DOHH2 (cell line): ENCODE results near the gene ZFYVE1.
"Not testable (repeated sequence)": the region's sequence is repeated elsewhere in the genome, so short reads cannot be mapped to it uniquely, and the experiment has no call there.

Experiments used
- H3F3A ChIP-seq: fragments of 200-600 bp; sonication (generic), shearing (Covaris generic); 2 replicates; pipeline ENCODE4 v1.6.0; 2016; ENCODE audit warnings: antibody characterized with exemption, mild to moderate bottlenecking; ENCODE audit not compliant: control insufficient read depth, insufficient read depth
- H3K27ac ChIP-seq: fragments of 200-600 bp; sonication (generic); 2 replicates; pipeline ENCODE4 v1.5.1; 2014; ENCODE audit warnings: low read depth, mild to moderate bottlenecking, low read length, moderate library complexity
- H3K27me3 ChIP-seq: fragments of 200-600 bp; sonication (generic); 2 replicates; pipeline ENCODE4 v1.6.1; 2014; ENCODE audit warnings: mild to moderate bottlenecking, low read length, mixed read lengths; ENCODE audit not compliant: control insufficient read depth
- H3K36me3 ChIP-seq: fragments of 200-600 bp; sonication (generic); 2 replicates; pipeline ENCODE4 v1.6.1; 2014; ENCODE audit warnings: mild to moderate bottlenecking, low read length, moderate library complexity, mixed read lengths; ENCODE audit not compliant: control insufficient read depth
- H3K4me1 ChIP-seq: fragments of 200-600 bp; sonication (generic); 2 replicates; pipeline ENCODE4 v1.6.1; 2014; ENCODE audit warnings: mild to moderate bottlenecking, low read length, mixed read lengths; ENCODE audit not compliant: control insufficient read depth
- H3K4me2 ChIP-seq: fragments of 200-600 bp; sonication (generic); 2 replicates; pipeline ENCODE4 v1.6.0; 2014; ENCODE audit warnings: mild to moderate bottlenecking, low read length, moderate library complexity
- H3K4me3 ChIP-seq: fragments of 200-600 bp; sonication (generic); 2 replicates; pipeline ENCODE4 v1.5.1; 2014; ENCODE audit warnings: mild to moderate bottlenecking, low read length, mixed read lengths
- H3K79me2 ChIP-seq: fragments of 200-600 bp; sonication (generic); 2 replicates; pipeline ENCODE4 v1.6.1; 2014; ENCODE audit warnings: mild to moderate bottlenecking, low read length, mixed read lengths; ENCODE audit not compliant: control insufficient read depth
- H3K9me2 ChIP-seq: fragments of 200-600 bp; sonication (generic); replicated peaks from 2 replicates; pipeline ENCODE4 v1.6.1; 2014; ENCODE audit warnings: mild to moderate bottlenecking, low read length, mixed read lengths; ENCODE audit not compliant: control insufficient read depth
- H3K9me3 ChIP-seq: fragments of 200-600 bp; sonication (generic); 2 replicates; pipeline ENCODE4 v1.6.1; 2014; ENCODE audit warnings: antibody characterized with exemption, low read length, mixed read lengths; ENCODE audit not compliant: control insufficient read depth, insufficient read depth
- H4K20me1 ChIP-seq: fragments of 200-600 bp; sonication (generic); 2 replicates; pipeline ENCODE4 v1.6.0; 2014; ENCODE audit warnings: low read depth, mild to moderate bottlenecking, antibody characterized with exemption, low read length, moderate library complexity; ENCODE audit not compliant: control insufficient read depth, insufficient read depth
- CTCF ChIP-seq: fragments of 200-600 bp; sonication (generic); IDR thresholded peaks from one replicate; pipeline ENCODE4 v1.5.1; 2014; ENCODE audit warnings: antibody characterized with exemption, mild to moderate bottlenecking, low read depth, low read length; ENCODE audit not compliant: poor library complexity, severe bottlenecking
- EZH2phosphoT487 ChIP-seq: fragments of 200-600 bp; sonication (generic); IDR thresholded peaks from 2 replicates; pipeline ENCODE4 v1.6.1; 2017; ENCODE audit warnings: borderline replicate concordance, mild to moderate bottlenecking, antibody characterized with exemption, low read length, moderate library complexity, mixed read lengths

ZFYVE1 gene

GRCh38 chr14:73022051-73022450 is 4.9 kb downstream of the ZFYVE1 start:
- Histone ChIP-seq H4K20me1 (no peaks in the 10 kb centered on the region), H3K36me3 (peaks cover 11% of the 10 kb centered on the region), H3K79me2 (peaks cover 6% of the 10 kb centered on the region), H3K9me2 (no peaks in the 10 kb centered on the region), H3K9me3 (no peaks in the 10 kb centered on the region), H3K27ac (no peak overlapping the region), H3F3A (no peaks in the 10 kb centered on the region; the same call in 1 of the 2 replicates), H3K4me2 (no peak overlapping the region), H3K4me3 (no peak overlapping the region), H3K27me3 (no peaks in the 10 kb centered on the region), H3K4me1 (peaks cover 9% of the 10 kb centered on the region)
- TF ChIP-seq EZH2phosphoT487 (no peak), CTCF (no peak)

- not testable (repeated sequence) for H3K4me2 ChIP-seq, H3K27ac ChIP-seq, H3K4me3 ChIP-seq, H3K9me2 ChIP-seq, H3K4me1 ChIP-seq, H3K9me3 ChIP-seq, H3K79me2 ChIP-seq, H3K27me3 ChIP-seq, H3K36me3 ChIP-seq, H4K20me1 ChIP-seq, H3F3A ChIP-seq
Measured at GRCh38 chr14:73016011-73016410, 10.9 kb downstream of the ZFYVE1 start.

- not testable (repeated sequence) for H4K20me1 ChIP-seq, H3K4me3 ChIP-seq, H3K4me1 ChIP-seq, H3F3A ChIP-seq, H3K27ac ChIP-seq, H3K27me3 ChIP-seq, H3K79me2 ChIP-seq, H3K9me3 ChIP-seq, H3K9me2 ChIP-seq, H3K36me3 ChIP-seq, H3K4me2 ChIP-seq
Measured at GRCh38 chr14:73015552-73015951, 11.4 kb downstream of the ZFYVE1 start.

- no peaks in the 10 kb centered on the region for H3F3A ChIP-seq
- TF ChIP-seq EZH2phosphoT487, result no peak
- no peaks in the 10 kb centered on the region for H3K9me2 ChIP-seq
- no peaks in the 10 kb centered on the region for H3K4me1 ChIP-seq
- no peaks in the 10 kb centered on the region for H3K9me3 ChIP-seq
- no peaks in the 10 kb centered on the region for H3K79me2 ChIP-seq
- no peaks in the 10 kb centered on the region for H3K27me3 ChIP-seq
- H3K36me3 ChIP-seq, result no peaks in the 10 kb centered on the region
- no peaks in the 10 kb centered on the region for H4K20me1 ChIP-seq
- no peak overlapping the region for H3K4me2 ChIP-seq
- H3K27ac ChIP-seq, result no peak overlapping the region
- no peak overlapping the region for H3K4me3 ChIP-seq
Measured at GRCh38 chr14:73014105-73014504, 12.8 kb downstream of the ZFYVE1 start.

- not testable (repeated sequence) for H3K4me1 ChIP-seq, H3K79me2 ChIP-seq, H3K9me2 ChIP-seq, H4K20me1 ChIP-seq, H3K9me3 ChIP-seq, H3K27me3 ChIP-seq, H3K27ac ChIP-seq, H3K4me3 ChIP-seq, H3F3A ChIP-seq, H3K4me2 ChIP-seq, H3K36me3 ChIP-seq
Measured at GRCh38 chr14:73011189-73011588, 15.7 kb downstream of the ZFYVE1 start.
